Measurements from ENCODE around the gene PTPN22.

The PTPN22 gene

GRCh38 chr1:113912594-113913311, 41.2 kb upstream of the PTPN22 start:
- no peak for DNase-seq
- no peak overlapping the region for H3K4me2 ChIP-seq (ENCODE audit: insufficient read depth, low read length)

GRCh38 chr1:113905435-113905861, 33.9 kb upstream of the PTPN22 start:
- Histone ChIP-seq H3K4me2 (ENCODE audit: insufficient read depth, low read length) (peak overlapping the region; percentile 93), H3K27ac (ENCODE audit: low read length) (peak overlapping the region; percentile 94), H3K36me3 (ENCODE audit: insufficient read depth, low read length) (peaks cover 64% of the 10 kb centered on the region), H3K79me2 (ENCODE audit: insufficient read depth, low read length) (peaks cover 70% of the 10 kb centered on the region), H3K4me3 (ENCODE audit: low read depth in 1 of 2, low read length in 2 of 2) (peak overlapping the region; percentile 64 to 96), H4K20me1 (ENCODE audit: insufficient read depth, low read length) (no peaks in the 10 kb centered on the region), H2AFZ (ENCODE audit: low read depth, low read length) (peak overlapping the region; percentile 97), H3K9ac (ENCODE audit: low read depth, low read length) (peak overlapping the region; percentile 94), H3K4me1 (ENCODE audit: insufficient read depth, low read length) (peaks cover 62% of the 10 kb centered on the region), H3K27me3 (ENCODE audit: insufficient read depth, low read length, poor library complexity) (no peaks in the 10 kb centered on the region), H3K9me3 (ENCODE audit: insufficient read depth, low read length, severe bottlenecking) (no peaks in the 10 kb centered on the region)
- no peak for DNase-seq
- no peak for TF ChIP-seq EZH2 (IDR thresholded peaks at IDR 0.05; ENCODE audit: borderline replicate concordance, low read depth, low read length, severe bottlenecking)
- no peak for TF ChIP-seq CTCF (IDR thresholded peaks at IDR 0.05; ENCODE audit: borderline replicate concordance, extremely low read depth, low read length, poor library complexity, severe bottlenecking)
- peak; percentile 9 for ATAC-seq (ENCODE audit: insufficient read depth, low read depth)

More at GRCh38 chr1:113912594-113913311, 41.2 kb upstream of the PTPN22 start:
- no peak for TF ChIP-seq CTCF (IDR thresholded peaks at IDR 0.05; ENCODE audit: borderline replicate concordance, extremely low read depth, low read length, poor library complexity, severe bottlenecking)
- no peak for TF ChIP-seq EZH2 (IDR thresholded peaks at IDR 0.05; ENCODE audit: borderline replicate concordance, low read depth, low read length, severe bottlenecking)
- H3K4me3 ChIP-seq (ENCODE audit: low read depth in 1 of 2, low read length in 2 of 2), result no peak overlapping the region
- peaks cover 27% of the 10 kb centered on the region; the same call in 1 of the 2 replicates for H4K20me1 ChIP-seq (ENCODE audit: insufficient read depth, low read length)
- no peaks in the 10 kb centered on the region for H3K27me3 ChIP-seq (ENCODE audit: insufficient read depth, low read length, poor library complexity)
- H3K9me3 ChIP-seq (ENCODE audit: insufficient read depth, low read length, severe bottlenecking), result no peaks in the 10 kb centered on the region
- no peak for ATAC-seq (ENCODE audit: insufficient read depth, low read depth)
- H3K4me1 ChIP-seq (ENCODE audit: insufficient read depth, low read length), result peaks cover 14% of the 10 kb centered on the region
- H3K36me3 ChIP-seq (ENCODE audit: insufficient read depth, low read length), result peaks cover 65% of the 10 kb centered on the region
- H3K9ac ChIP-seq (ENCODE audit: low read depth, low read length), result no peak overlapping the region
- H3K27ac ChIP-seq (ENCODE audit: low read length), result no peak overlapping the region
- no peak overlapping the region for H2AFZ ChIP-seq (ENCODE audit: low read depth, low read length)
- H3K79me2 ChIP-seq (ENCODE audit: insufficient read depth, low read length), result peaks cover 42% of the 10 kb centered on the region

- H3K9ac ChIP-seq (ENCODE audit: low read depth, low read length), result peak within 1 kb of the TSS; percentile 94
- ATAC-seq (ENCODE audit: insufficient read depth, low read depth) (peak; percentile 92), DNase-seq (peak; percentile 99)
- peak within 1 kb of the TSS; percentile 97 for H2AFZ ChIP-seq (ENCODE audit: low read depth, low read length)
- no peaks in the 10 kb centered on the region for H3K27me3 ChIP-seq (ENCODE audit: insufficient read depth, low read length, poor library complexity)
- no peaks in the 10 kb centered on the region for H4K20me1 ChIP-seq (ENCODE audit: insufficient read depth, low read length)
- peaks cover 62% of the 10 kb centered on the region for H3K4me1 ChIP-seq (ENCODE audit: insufficient read depth, low read length)
- peak within 1 kb of the TSS; percentile 94 for H3K27ac ChIP-seq (ENCODE audit: low read length)
- H3K9me3 ChIP-seq (ENCODE audit: insufficient read depth, low read length, severe bottlenecking), result no peaks in the 10 kb centered on the region
- H3K4me2 ChIP-seq (ENCODE audit: insufficient read depth, low read length), result peak within 1 kb of the TSS; percentile 93
- H3K36me3 ChIP-seq (ENCODE audit: insufficient read depth, low read length), result peaks cover 65% of the 10 kb centered on the region
- H3K79me2 ChIP-seq (ENCODE audit: insufficient read depth, low read length), result peaks cover 65% of the 10 kb centered on the region
- TF ChIP-seq CTCF (IDR thresholded peaks at IDR 0.05; ENCODE audit: borderline replicate concordance, extremely low read depth, low read length, poor library complexity, severe bottlenecking), result peak; percentile 81
- no peak for TF ChIP-seq EZH2 (IDR thresholded peaks at IDR 0.05; ENCODE audit: borderline replicate concordance, low read depth, low read length, severe bottlenecking)
- peak within 1 kb of the TSS; percentile 64 to 96 for H3K4me3 ChIP-seq (ENCODE audit: low read depth in 1 of 2, low read length in 2 of 2)
Observed at GRCh38 chr1:113904674-113905434, 33.3 kb upstream of the PTPN22 start, which contains the start of the genes AP4B1 and DCLRE1B. AP4B1 (minus strand) TSS chr1:113904799; CDS start chr1:113904717, 82 bp downstream. DCLRE1B (plus strand) TSS chr1:113905326; CDS start chr1:113905587, 261 bp downstream.

Measured in DND-41 (cell line).